Measurements from ENCODE around the gene PITX1.

- TF ChIP-seq ESRRG (CRISPR knock-in tag; IDR thresholded peaks at IDR 0.05) (no peak), ZNF70 (CRISPR knock-in tag; IDR thresholded peaks at IDR 0.05) (no peak), ZFP3 (CRISPR knock-in tag; IDR thresholded peaks at IDR 0.05) (no peak)
Observed at GRCh38 chr5:135027697-135028615, 6.1 kb downstream of the PITX1 start.
